Ramos (cell line): ENCODE results near the gene ATP6V0C.
"Not testable (repeated sequence)": the region's sequence is repeated elsewhere in the genome, so short reads cannot be mapped to it uniquely, and the experiment has no call there.

Source experiments
- in situ Hi-C: fragments of 300-500 bp; cut with MboI; formaldehyde crosslinking; loops from one replicate; pipeline ENCODE4 v1.14.3; 2022; ENCODE audit warnings: low sequenced_read_pairs; ENCODE audit not compliant: unreplicated experiment

Gene ATP6V0C

GRCh38 chr16:2473999-2474876 lies 39.5 kb upstream of the ATP6V0C start:
- in situ Hi-C loops = no loop called here

GRCh38 chr16:2474877-2475412 lies 38.8 kb upstream of the ATP6V0C start, which contains the start of gene TBC1D24:
Gene TBC1D24, plus strand, starts transcription at chr16:2475127. Its CDS starts 21,022 bp downstream, at chr16:2496149.
- in situ Hi-C loops = no loop called here

GRCh38 chr16:2475413-2476344 lies 38.1 kb upstream of the ATP6V0C start:
- in situ Hi-C loops = no loop called here

GRCh38 chr16:2476345-2476720 lies 37.4 kb upstream of the ATP6V0C start:
- in situ Hi-C loops = no loop called here

GRCh38 chr16:2476741-2477140 lies 37.0 kb upstream of the ATP6V0C start:
- in situ Hi-C loops = no loop called here

GRCh38 chr16:2477327-2477726 lies 36.4 kb upstream of the ATP6V0C start:
- in situ Hi-C loops = no loop called here

GRCh38 chr16:2478279-2478678 lies 35.5 kb upstream of the ATP6V0C start:
- in situ Hi-C loops = no loop called here

- in situ Hi-C loops = not testable (repeated sequence)
Measured at GRCh38 chr16:2479996-2480395, 33.8 kb upstream of the ATP6V0C start.

GRCh38 chr16:2480948-2481347 lies 32.8 kb upstream of the ATP6V0C start:
- in situ Hi-C loops = no loop called here

GRCh38 chr16:2481676-2482075 lies 32.1 kb upstream of the ATP6V0C start:
- in situ Hi-C loops = no loop called here

- in situ Hi-C loops = no loop called here
Measured at GRCh38 chr16:2482249-2482648, 31.5 kb upstream of the ATP6V0C start.

- in situ Hi-C loops = no loop called here
Measured at GRCh38 chr16:2482708-2483534, 30.8 kb upstream of the ATP6V0C start.

GRCh38 chr16:2483939-2484897 lies 29.5 kb upstream of the ATP6V0C start:
- in situ Hi-C loops = no loop called here

GRCh38 chr16:2484898-2485508 lies 28.7 kb upstream of the ATP6V0C start:
- in situ Hi-C loops = no loop called here

GRCh38 chr16:2485811-2486507 lies 27.8 kb upstream of the ATP6V0C start:
- in situ Hi-C loops = no loop called here

GRCh38 chr16:2486645-2487516 lies 26.9 kb upstream of the ATP6V0C start:
- in situ Hi-C loops = no loop called here

- in situ Hi-C loops = no loop called here
Measured at GRCh38 chr16:2487517-2487842, 26.3 kb upstream of the ATP6V0C start.
